ENCODE results near the gene RNF220.

GRCh38 chr1:44621841-44622286, 216.8 kb downstream of the RNF220 start:
- TF ChIP-seq CTCF (IDR thresholded peaks at IDR 0.05), result no peak
- TF ChIP-seq POLR2A (IDR thresholded peaks at IDR 0.05), result no peak
